ENCODE measurements around the gene ABO.

DNA sequence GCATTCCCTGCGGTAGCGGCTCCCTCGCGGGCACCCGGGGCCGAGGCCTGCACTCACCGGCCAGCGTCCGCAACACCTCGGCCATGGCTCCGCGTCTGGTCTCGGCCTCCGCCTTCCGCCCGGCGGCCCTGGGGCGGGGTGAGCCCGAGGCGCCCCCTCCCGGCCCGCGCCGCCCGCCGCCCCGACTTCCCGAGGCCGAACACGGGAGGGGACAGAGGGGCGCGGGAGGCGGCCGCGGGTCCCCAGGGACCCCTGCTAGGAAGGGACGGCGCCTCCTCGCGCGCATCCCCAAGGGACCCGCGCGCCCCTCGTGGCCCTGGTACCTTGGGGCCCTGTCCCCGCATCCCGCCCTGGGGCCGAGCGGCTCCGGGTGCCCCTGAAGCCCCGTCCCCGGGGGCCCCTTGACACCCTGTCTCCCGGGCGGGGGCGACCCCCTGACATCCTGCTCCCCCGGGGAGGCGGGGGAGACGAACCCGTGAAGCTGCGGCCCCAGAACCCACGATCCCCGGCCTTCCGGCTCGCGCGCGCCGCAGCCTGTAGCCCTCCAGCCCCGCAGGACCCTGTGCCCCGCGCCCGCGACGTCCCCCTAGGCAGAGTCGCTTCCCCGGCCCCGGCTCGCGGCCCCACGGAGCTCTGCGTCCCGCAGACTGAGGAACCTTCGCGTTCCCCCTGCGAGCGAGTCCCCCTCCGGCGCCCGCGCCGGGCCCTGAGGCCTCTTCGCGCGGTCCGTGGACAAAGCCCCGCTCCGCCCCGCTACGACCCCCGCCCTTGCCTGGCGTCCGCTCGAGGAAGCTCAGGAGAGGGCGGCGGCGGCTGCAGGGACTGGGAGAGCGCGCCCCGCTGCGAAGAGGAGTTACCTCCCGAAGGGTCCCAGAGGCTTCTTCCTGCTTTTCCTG is at the start of gene ABO:
- TF ChIP-seq, protein P1, sequence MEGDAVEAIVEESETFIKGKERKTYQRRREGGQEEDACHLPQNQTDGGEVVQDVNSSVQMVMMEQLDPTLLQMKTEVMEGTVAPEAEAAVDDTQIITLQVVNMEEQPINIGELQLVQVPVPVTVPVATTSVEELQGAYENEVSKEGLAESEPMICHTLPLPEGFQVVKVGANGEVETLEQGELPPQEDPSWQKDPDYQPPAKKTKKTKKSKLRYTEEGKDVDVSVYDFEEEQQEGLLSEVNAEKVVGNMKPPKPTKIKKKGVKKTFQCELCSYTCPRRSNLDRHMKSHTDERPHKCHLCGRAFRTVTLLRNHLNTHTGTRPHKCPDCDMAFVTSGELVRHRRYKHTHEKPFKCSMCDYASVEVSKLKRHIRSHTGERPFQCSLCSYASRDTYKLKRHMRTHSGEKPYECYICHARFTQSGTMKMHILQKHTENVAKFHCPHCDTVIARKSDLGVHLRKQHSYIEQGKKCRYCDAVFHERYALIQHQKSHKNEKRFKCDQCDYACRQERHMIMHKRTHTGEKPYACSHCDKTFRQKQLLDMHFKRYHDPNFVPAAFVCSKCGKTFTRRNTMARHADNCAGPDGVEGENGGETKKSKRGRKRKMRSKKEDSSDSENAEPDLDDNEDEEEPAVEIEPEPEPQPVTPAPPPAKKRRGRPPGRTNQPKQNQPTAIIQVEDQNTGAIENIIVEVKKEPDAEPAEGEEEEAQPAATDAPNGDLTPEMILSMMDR (IDR thresholded peaks at IDR 0.05; ENCODE audit: insufficient read depth, low read length, poor library complexity, severe bottlenecking) = no peak
- no peak for TF ChIP-seq EZH2phosphoT487 (conservative IDR thresholded peaks at IDR 0.05; ENCODE audit: low read length)
